ENCODE data around the gene INSYN2B.

DNA sequence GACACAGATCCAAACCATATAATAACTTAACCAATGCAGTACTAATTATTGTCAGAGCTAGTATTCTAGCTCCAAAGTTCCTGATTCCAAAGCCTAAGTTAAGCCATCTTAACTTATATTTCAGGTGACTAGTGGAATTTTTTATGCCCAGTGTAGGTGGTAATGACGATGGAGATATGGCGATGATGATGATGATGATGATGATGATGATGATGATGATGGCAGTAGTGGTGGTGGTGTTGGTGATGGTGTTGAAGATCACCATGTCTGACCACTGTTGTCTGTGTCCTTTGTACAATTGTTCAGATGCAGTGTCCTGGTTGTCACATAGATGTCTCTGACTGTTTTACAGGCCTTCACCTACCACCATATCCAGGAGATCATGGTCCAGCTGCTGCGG, 139.9 kb downstream of the INSYN2B start:
- TF ChIP-seq YY1 (IDR thresholded peaks at IDR 0.05; ENCODE audit: insufficient read depth, insufficient read length): no peak
- TF ChIP-seq ZNF274 (IDR thresholded peaks at IDR 0.05; ENCODE audit: low read depth, low read length): no peak
- no peak for TF ChIP-seq SUZ12 (IDR thresholded peaks at IDR 0.05; ENCODE audit: extremely low read depth, insufficient read depth, insufficient read length)

All from NT2/D1 (cell line).